NT2/D1 (cell line): ENCODE measurements around the gene PGA5.
"Not testable (repeated sequence)": the region's sequence is repeated elsewhere in the genome, so short reads cannot be mapped to it uniquely, and the experiment has no call there.

Source experiments
- SUZ12 ChIP-seq: IDR thresholded peaks from 2 replicates; pipeline ENCODE4 v1.6.1; 2011; ENCODE audit not compliant: insufficient read length, insufficient read depth; ENCODE audit errors: extremely low read depth
- YY1 ChIP-seq: IDR thresholded peaks from 2 replicates; pipeline ENCODE4 v1.6.1; 2011; ENCODE audit not compliant: insufficient read length, insufficient read depth
- ZNF274 ChIP-seq: IDR thresholded peaks from 2 replicates; pipeline ENCODE4 v1.6.1; 2011; ENCODE audit warnings: mild to moderate bottlenecking, low read depth, low read length

DNA sequence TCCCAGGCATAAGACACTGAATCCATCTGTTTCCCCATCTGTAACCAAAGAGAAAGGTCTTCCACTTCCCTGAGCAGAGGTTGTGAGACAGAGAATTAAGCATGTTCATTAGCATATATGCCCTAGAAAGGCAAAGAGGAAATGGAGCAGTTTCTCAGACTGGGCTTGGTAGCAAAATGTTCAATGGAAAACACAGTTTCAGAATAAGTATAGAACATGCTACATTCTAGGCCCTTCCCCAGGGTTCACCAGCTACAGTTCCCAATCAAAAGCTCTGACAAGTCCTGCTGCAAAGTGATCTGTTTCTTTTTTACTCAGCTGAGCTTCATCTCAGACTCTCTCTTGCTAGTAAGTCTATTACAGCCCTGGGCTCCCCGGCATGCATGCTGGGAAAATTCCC, 11.4 kb downstream of the PGA5 start:
- TF ChIP-seq YY1, ZNF274, SUZ12: not testable (repeated sequence)
